IMR-90 (cell line): ENCODE data around the gene COL4A1. TPM values are rescaled to one million over a fixed set of nuclear protein-coding genes. Genes with fewer than 3 reads are reported as not detected.

Experiments used
- ATAC-seq: fragments of 200-7000 bp; cut with Tn5 transposase; 2 replicates; pipeline ENCODE4 v1.9.1; 2020; ENCODE audit warnings: low read depth, mild to moderate bottlenecking, moderate library complexity
- BruUV-seq: library from RNA; stranded (reverse); fragments of 400-500 nt; replicated peaks from 2 replicates; lab custom pipeline; 2021; lab: Mats Ljungman, UMichigan
- CTCF ChIA-PET: fragments of 300-600 bp; formaldehyde crosslinking; extraction: SDS; loops from one replicate; lab custom pipeline; 2021; ENCODE audit warnings: antibody characterized with exemption; lab: Yijun Ruan, JAX
- POLR2A ChIA-PET: fragments of 300-600 bp; sonication (Branson Sonifier 250); formaldehyde crosslinking; loops from one replicate; lab custom pipeline; 2022; ENCODE audit warnings: antibody characterized with exemption; ENCODE audit not compliant: unreplicated experiment; lab: Charles Lee
- DNase-seq: peaks from one replicate; pipeline ENCODE4 v3.0.0; 2013
- H2AFZ ChIP-seq: replicated peaks from 2 replicates; pipeline ENCODE3; 2013; ENCODE audit warnings: low read length, mild to moderate bottlenecking; ENCODE audit not compliant: poor library complexity
- H2AK5ac ChIP-seq: 2 replicates; pipeline ENCODE4 v1.6.1; 2013; ENCODE audit warnings: low read depth, low read length, inconsistent platforms
- H2AK9ac ChIP-seq: replicated peaks from 2 replicates; pipeline ENCODE3; 2013; ENCODE audit warnings: mild to moderate bottlenecking, low read depth, low read length, moderate library complexity; ENCODE audit not compliant: poor library complexity
- H2BK120ac ChIP-seq: 2 replicates; pipeline ENCODE4 v1.6.1; 2013; ENCODE audit warnings: low read depth, low read length, inconsistent platforms
- H2BK15ac ChIP-seq: 3 replicates; pipeline ENCODE4 v1.6.1; 2013; ENCODE audit warnings: low read depth, low read length, inconsistent platforms
- H2BK20ac ChIP-seq: 2 replicates; pipeline ENCODE4 v1.6.1; 2013; ENCODE audit warnings: low read depth, mild to moderate bottlenecking, inconsistent platforms, low read length, moderate library complexity
- H2BK5ac ChIP-seq: 2 replicates; pipeline ENCODE4 v1.6.1; 2013; ENCODE audit warnings: mild to moderate bottlenecking, low read depth, low read length, inconsistent platforms; ENCODE audit not compliant: poor library complexity, severe bottlenecking
- H3K14ac ChIP-seq: replicated peaks from 2 replicates; pipeline ENCODE4 v1.6.1; 2013; ENCODE audit warnings: low read depth, low read length, inconsistent platforms
- H3K18ac ChIP-seq: 2 replicates; pipeline ENCODE4 v1.6.1; 2013; ENCODE audit warnings: low read depth, low read length, control low read depth
- H3K23ac ChIP-seq: 2 replicates; pipeline ENCODE4 v1.6.1; 2013; ENCODE audit warnings: low read depth, low read length, inconsistent platforms
- H3K27ac ChIP-seq: 2 replicates; pipeline ENCODE4 v1.5.1; 2013; ENCODE audit warnings: mild to moderate bottlenecking, control low read depth, low read length; ENCODE audit not compliant: insufficient read depth
- H3K27me3 ChIP-seq: 2 replicates; pipeline ENCODE4 v1.6.1; 2013; ENCODE audit warnings: low read length; ENCODE audit not compliant: control insufficient read depth, insufficient read depth
- H3K36me3 ChIP-seq: 2 replicates; pipeline ENCODE4 v1.6.1; 2013; ENCODE audit warnings: low read length, mixed read lengths; ENCODE audit not compliant: control insufficient read depth, insufficient read depth
- H3K4ac ChIP-seq: 2 replicates; pipeline ENCODE4 v1.6.1; 2013; ENCODE audit warnings: low read depth, low read length, inconsistent platforms
- H3K4me1 ChIP-seq: 2 replicates; pipeline ENCODE4 v1.6.1; 2013; ENCODE audit warnings: low read length, mixed read lengths; ENCODE audit not compliant: control insufficient read depth, insufficient read depth
- H3K4me2 ChIP-seq: 2 replicates; pipeline ENCODE4 v1.6.1; 2013; ENCODE audit warnings: low read depth, mild to moderate bottlenecking, control low read depth, low read length, moderate library complexity
- H3K4me3 ChIP-seq: 2 replicates; pipeline ENCODE4 v1.5.1; 2013; ENCODE audit warnings: low read depth, mild to moderate bottlenecking, control low read depth, low read length, moderate library complexity; ENCODE audit not compliant: insufficient read depth
- H3K56ac ChIP-seq: 2 replicates; pipeline ENCODE4 v1.6.1; 2013; ENCODE audit warnings: low read length, inconsistent platforms; ENCODE audit not compliant: insufficient read depth; ENCODE audit errors: extremely low read depth
- H3K79me1 ChIP-seq, 2 experiments: 2 replicates each; pipeline ENCODE4 v1.6.1; 2013; ENCODE audit warnings: low read length in 2 of 2, inconsistent platforms in 1 of 2, low read depth in 1 of 2
- H3K9ac ChIP-seq: 2 replicates; pipeline ENCODE4 v1.6.1; 2013; ENCODE audit warnings: low read depth, low read length, control low read depth
- H3K9me1 ChIP-seq: 2 replicates; pipeline ENCODE4 v1.6.1; 2013; ENCODE audit warnings: low read length, inconsistent platforms; ENCODE audit not compliant: insufficient read depth
- H3K9me3 ChIP-seq: 2 replicates; pipeline ENCODE4 v1.6.1; 2013; ENCODE audit warnings: low read length; ENCODE audit not compliant: control insufficient read depth, insufficient read depth
- H4K20me1 ChIP-seq: 2 replicates; pipeline ENCODE4 v1.6.1; 2013; ENCODE audit warnings: low read length, inconsistent platforms; ENCODE audit not compliant: insufficient read depth
- H4K5ac ChIP-seq: 2 replicates; pipeline ENCODE4 v1.6.1; 2013; ENCODE audit warnings: mild to moderate bottlenecking, low read depth, low read length, control low read depth
- H4K8ac ChIP-seq, 2 experiments: 2 replicates each; pipeline ENCODE4 v1.6.1; 2013; ENCODE audit warnings: low read depth in 2 of 2, low read length in 2 of 2, control low read depth in 1 of 2, inconsistent platforms in 1 of 2
- H4K91ac ChIP-seq: 2 replicates; pipeline ENCODE4 v1.6.1; 2013; ENCODE audit warnings: low read depth, low read length, inconsistent platforms; ENCODE audit not compliant: insufficient read depth
- CEBPB ChIP-seq: IDR thresholded peaks from 2 replicates; pipeline ENCODE4 v1.6.1; 2012; ENCODE audit warnings: low read depth, low read length, improper control_type of control experiment
- CHD1 ChIP-seq: IDR thresholded peaks from 2 replicates; pipeline ENCODE4 v1.6.1; 2012; ENCODE audit warnings: low read depth, low read length, improper control_type of control experiment
- MAFK ChIP-seq: IDR thresholded peaks from 2 replicates; pipeline ENCODE4 v1.6.1; 2012; ENCODE audit warnings: low read depth, low read length, improper control_type of control experiment
- MXI1 ChIP-seq: IDR thresholded peaks from 2 replicates; pipeline ENCODE4 v1.6.1; 2012; ENCODE audit warnings: low read depth, mild to moderate bottlenecking, low read length, moderate library complexity, borderline replicate concordance
- NFE2L2 ChIP-seq: fragments of 150-350 bp; IDR thresholded peaks from 2 replicates; pipeline ENCODE4 v1.6.1; 2016; ENCODE audit warnings: low read depth, mild to moderate bottlenecking, low read length
- RAD21 ChIP-seq: IDR thresholded peaks from 2 replicates; pipeline ENCODE4 v1.6.1; 2012; ENCODE audit warnings: low read length, improper control_type of control experiment
- RCOR1 ChIP-seq: IDR thresholded peaks from 2 replicates; pipeline ENCODE4 v1.6.1; 2012; ENCODE audit warnings: mild to moderate bottlenecking, low read length, improper control_type of control experiment; ENCODE audit not compliant: insufficient replicate concordance
- RFX5 ChIP-seq: IDR thresholded peaks from 2 replicates; pipeline ENCODE4 v1.8.0; 2012; ENCODE audit warnings: low read depth, mild to moderate bottlenecking, low read length, moderate library complexity
- WGBS, 2 experiments: methylation state at CpG; one replicate each; pipeline versions ENCODE4 v1.1.5 to v1.1.7; 2013; ENCODE audit warnings: missing lambda C conversion rate in 2 of 2; ENCODE audit not compliant: insufficient read length in 1 of 2; ENCODE audit errors: extremely low coverage in 2 of 2; 5-methylcytosine and 5-hydroxymethylcytosine counted together
- dilution Hi-C: fragments of 300-500 bp; cut with HindIII; formaldehyde crosslinking; loops from one replicate; pipeline ENCODE4 v1.14.3; 2018; ENCODE audit warnings: low sequenced_read_pairs; ENCODE audit not compliant: unreplicated experiment
- in situ Hi-C: fragments of 300-500 bp; cut with MboI; formaldehyde crosslinking; loops from 3 replicates; pipeline ENCODE4 v1.14.3; 2019; ENCODE audit warnings: low sequenced_read_pairs, inconsistent platforms, mixed read lengths
- intact Hi-C: fragments of 100-400 bp; cut with micrococcal nuclease; formaldehyde crosslinking; loops from 2 replicates; pipeline ENCODE4 v1.10.0; 2022
- polyA plus RNA-seq, 3 experiments: library from polyadenylated mRNA; depleted of rRNA; stranded (reverse); fragments of >200 nt; gene quantifications; 2 replicates each; pipeline ENCODE4 v1.2.3, GENCODE V29; 2012; ENCODE audit warnings: low replicate concordance in 1 of 3
- total RNA-seq: library from RNA; depleted of rRNA; stranded (reverse); fragments of >200 nt; gene quantifications from 2 replicates; pipeline ENCODE4 v1.2.3, GENCODE V29; 2012
- TF ChIP-seq, protein P1 (sequence below): fragments of 150-350 bp; IDR thresholded peaks from 2 replicates; pipeline ENCODE4 v1.6.1; 2016; ENCODE audit warnings: low read depth, mild to moderate bottlenecking, low read length, moderate library complexity, borderline replicate concordance
- TF ChIP-seq, protein P2 (sequence below): conservative IDR thresholded peaks from 2 replicates; pipeline ENCODE4 v1.5.1; 2012; ENCODE audit warnings: mild to moderate bottlenecking, low read depth, low read length, improper control_type of control experiment
- TF ChIP-seq, protein P3 (sequence below): fragments of 150-350 bp; IDR thresholded peaks from 2 replicates; pipeline ENCODE4 v1.6.1; 2017; ENCODE audit warnings: mild to moderate bottlenecking, antibody characterized with exemption, low read length, low read depth

Gene COL4A1
- total and polyA plus RNA-seq, 2 of the 4 experiments (the other 2 are of a cell fraction) = 230 to 337 TPM

DNA sequence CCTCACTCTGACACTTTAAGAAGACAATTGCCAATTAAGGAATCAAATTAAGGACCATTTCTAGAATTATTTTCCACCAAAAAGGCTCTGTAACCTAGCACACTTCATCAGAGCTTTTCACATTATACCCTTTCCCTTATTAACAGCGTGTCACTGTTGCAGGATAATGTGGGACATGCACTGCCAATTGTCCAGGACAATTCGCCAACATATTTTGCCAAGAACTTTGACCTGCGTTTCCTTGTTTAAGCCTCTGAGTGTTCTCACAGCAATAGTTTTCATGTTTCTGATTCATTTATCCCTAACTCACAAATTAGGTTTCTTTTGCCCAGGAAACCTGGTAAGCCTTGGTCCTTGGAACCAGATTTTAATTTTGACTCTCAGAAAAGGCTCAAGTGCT, 13.3 kb downstream of the COL4A1 start:
- H3K4me3 ChIP-seq = no peak overlapping the region
- no peak overlapping the region for H4K5ac ChIP-seq
- no peak overlapping the region for H3K27ac ChIP-seq
- H2BK120ac ChIP-seq = no peak overlapping the region
- peaks cover 23 to 85% of the 10 kb centered on the region in 2 experiments for H3K79me1 ChIP-seq
- no peak overlapping the region for H3K14ac ChIP-seq
- H3K4me1 ChIP-seq = peaks cover 5% of the 10 kb centered on the region
- H2AK9ac ChIP-seq = no peak overlapping the region
- no peak overlapping the region for H4K8ac ChIP-seq
- intact Hi-C loops (no loop called here), in situ Hi-C loops (no loop called here), dilution Hi-C loops (no loop called here)
- no peak overlapping the region for H3K9ac ChIP-seq
- DNase-seq = no peak
- no peaks in the 10 kb centered on the region for H3K27me3 ChIP-seq
- no peaks in the 10 kb centered on the region for H3K9me3 ChIP-seq
- TF ChIP-seq MXI1 (no peak), CEBPB (no peak), MAFK (no peak), NFE2L2 (no peak), RAD21 (no peak), RCOR1 (no peak), RFX5 (no peak), CHD1 (no peak)
- TF ChIP-seq, protein P1, sequence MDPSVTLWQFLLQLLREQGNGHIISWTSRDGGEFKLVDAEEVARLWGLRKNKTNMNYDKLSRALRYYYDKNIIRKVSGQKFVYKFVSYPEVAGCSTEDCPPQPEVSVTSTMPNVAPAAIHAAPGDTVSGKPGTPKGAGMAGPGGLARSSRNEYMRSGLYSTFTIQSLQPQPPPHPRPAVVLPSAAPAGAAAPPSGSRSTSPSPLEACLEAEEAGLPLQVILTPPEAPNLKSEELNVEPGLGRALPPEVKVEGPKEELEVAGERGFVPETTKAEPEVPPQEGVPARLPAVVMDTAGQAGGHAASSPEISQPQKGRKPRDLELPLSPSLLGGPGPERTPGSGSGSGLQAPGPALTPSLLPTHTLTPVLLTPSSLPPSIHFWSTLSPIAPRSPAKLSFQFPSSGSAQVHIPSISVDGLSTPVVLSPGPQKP = no peak
- TF ChIP-seq, protein P2, sequence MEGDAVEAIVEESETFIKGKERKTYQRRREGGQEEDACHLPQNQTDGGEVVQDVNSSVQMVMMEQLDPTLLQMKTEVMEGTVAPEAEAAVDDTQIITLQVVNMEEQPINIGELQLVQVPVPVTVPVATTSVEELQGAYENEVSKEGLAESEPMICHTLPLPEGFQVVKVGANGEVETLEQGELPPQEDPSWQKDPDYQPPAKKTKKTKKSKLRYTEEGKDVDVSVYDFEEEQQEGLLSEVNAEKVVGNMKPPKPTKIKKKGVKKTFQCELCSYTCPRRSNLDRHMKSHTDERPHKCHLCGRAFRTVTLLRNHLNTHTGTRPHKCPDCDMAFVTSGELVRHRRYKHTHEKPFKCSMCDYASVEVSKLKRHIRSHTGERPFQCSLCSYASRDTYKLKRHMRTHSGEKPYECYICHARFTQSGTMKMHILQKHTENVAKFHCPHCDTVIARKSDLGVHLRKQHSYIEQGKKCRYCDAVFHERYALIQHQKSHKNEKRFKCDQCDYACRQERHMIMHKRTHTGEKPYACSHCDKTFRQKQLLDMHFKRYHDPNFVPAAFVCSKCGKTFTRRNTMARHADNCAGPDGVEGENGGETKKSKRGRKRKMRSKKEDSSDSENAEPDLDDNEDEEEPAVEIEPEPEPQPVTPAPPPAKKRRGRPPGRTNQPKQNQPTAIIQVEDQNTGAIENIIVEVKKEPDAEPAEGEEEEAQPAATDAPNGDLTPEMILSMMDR = no peak
- TF ChIP-seq, protein P3, sequence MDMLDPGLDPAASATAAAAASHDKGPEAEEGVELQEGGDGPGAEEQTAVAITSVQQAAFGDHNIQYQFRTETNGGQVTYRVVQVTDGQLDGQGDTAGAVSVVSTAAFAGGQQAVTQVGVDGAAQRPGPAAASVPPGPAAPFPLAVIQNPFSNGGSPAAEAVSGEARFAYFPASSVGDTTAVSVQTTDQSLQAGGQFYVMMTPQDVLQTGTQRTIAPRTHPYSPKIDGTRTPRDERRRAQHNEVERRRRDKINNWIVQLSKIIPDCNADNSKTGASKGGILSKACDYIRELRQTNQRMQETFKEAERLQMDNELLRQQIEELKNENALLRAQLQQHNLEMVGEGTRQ = no peak
- no peak overlapping the region for H3K4me2 ChIP-seq
- peaks cover 95% of the 10 kb centered on the region for H4K20me1 ChIP-seq
- ATAC-seq = no peak
- H3K4ac ChIP-seq = no peak overlapping the region
- no peak overlapping the region for H2AK5ac ChIP-seq
- H2BK20ac ChIP-seq = no peak overlapping the region
- no peak overlapping the region for H3K23ac ChIP-seq
- H2BK15ac ChIP-seq = no peak overlapping the region
- H3K18ac ChIP-seq = no peak overlapping the region; the same call in 1 of the 2 replicates
- ChIA-PET CTCF (no interaction called here), POLR2A (no interaction called here)
- no TSS peak for BruUV-seq
- H2AFZ ChIP-seq = no peak overlapping the region
- H3K36me3 ChIP-seq = peaks cover 36% of the 10 kb centered on the region
- H4K91ac ChIP-seq = no peak overlapping the region
- 80% methylated on average over 1 of the region's 3 CpGs; no CpG with 5 or more reads in 1 of the 2 experiments for WGBS, 2 experiments
- peaks cover 37% of the 10 kb centered on the region for H3K9me1 ChIP-seq
- no peak overlapping the region for H3K56ac ChIP-seq
- H2BK5ac ChIP-seq = no peak overlapping the region
